ENCODE results near the gene LINGO4.

LINGO4 gene

GRCh38 chr1:151833172-151833900 lies 28.1 kb upstream of the LINGO4 start:
- Histone ChIP-seq H3K27ac (no peak overlapping the region), H3K4me3 (ENCODE audit: low read depth in 1 of 2, low read length in 1 of 2) (no peak overlapping the region), H3K9me3 (no peaks in the 10 kb centered on the region)

GRCh38 chr1:151832318-151832980 lies 27.2 kb upstream of the LINGO4 start:
- Histone ChIP-seq H3K4me1 (ENCODE audit: control insufficient read depth in 1 of 2, insufficient read depth in 1 of 2, low read depth in 1 of 2, low read length in 1 of 2) (peaks cover 10 to 14% of the 10 kb centered on the region in 2 experiments), H3K27ac (no peak overlapping the region), H3K4me3 (ENCODE audit: low read depth in 1 of 2, low read length in 1 of 2) (no peak overlapping the region), H3K9me3 (no peaks in the 10 kb centered on the region), H3K36me3 (no peaks in the 10 kb centered on the region), H3K27me3 (peaks cover 46% of the 10 kb centered on the region)
- TF ChIP-seq CTCF (IDR thresholded peaks at IDR 0.05), result no peak

More at GRCh38 chr1:151833172-151833900, 28.1 kb upstream of the LINGO4 start:
- Histone ChIP-seq H3K36me3 (no peaks in the 10 kb centered on the region), H3K4me1 (ENCODE audit: control insufficient read depth in 1 of 2, insufficient read depth in 1 of 2, low read depth in 1 of 2, low read length in 1 of 2) (peaks cover 10 to 11% of the 10 kb centered on the region in 2 experiments), H3K27me3 (peaks cover 51% of the 10 kb centered on the region)
- TF ChIP-seq CTCF (IDR thresholded peaks at IDR 0.05), result no peak

- no peak for TF ChIP-seq CTCF (IDR thresholded peaks at IDR 0.05)
- Histone ChIP-seq H3K4me3 (ENCODE audit: low read depth in 1 of 2, low read length in 1 of 2) (no peak within 1 kb of the TSS), H3K4me1 (ENCODE audit: control insufficient read depth in 1 of 2, insufficient read depth in 1 of 2, low read depth in 1 of 2, low read length in 1 of 2) (peaks cover 10 to 14% of the 10 kb centered on the region in 2 experiments), H3K9me3 (no peaks in the 10 kb centered on the region), H3K27me3 (peaks cover 37% of the 10 kb centered on the region), H3K27ac (no peak within 1 kb of the TSS), H3K36me3 (no peaks in the 10 kb centered on the region)
These were observed 26.4 kb upstream of the LINGO4 start, which contains the start of gene RORC for GRCh38 chr1:151831605-151832004. Gene RORC (minus strand): TSS chr1:151831802. CDS start chr1:151831764, 38 bp downstream.

- no peaks in the 10 kb centered on the region for H3K36me3 ChIP-seq
- H3K27ac ChIP-seq, result no peak overlapping the region
- peaks cover 10 to 14% of the 10 kb centered on the region in 2 experiments for H3K4me1 ChIP-seq (ENCODE audit: control insufficient read depth in 1 of 2, insufficient read depth in 1 of 2, low read depth in 1 of 2, low read length in 1 of 2)
- no peaks in the 10 kb centered on the region for H3K9me3 ChIP-seq
- H3K27me3 ChIP-seq, result peaks cover 34% of the 10 kb centered on the region
- H3K4me3 ChIP-seq (ENCODE audit: low read depth in 1 of 2, low read length in 1 of 2), result no peak overlapping the region
- TF ChIP-seq CTCF (IDR thresholded peaks at IDR 0.05), result no peak
These were observed 26.0 kb upstream of the LINGO4 start for GRCh38 chr1:151831256-151831591.

- Histone ChIP-seq H3K36me3 (no peaks in the 10 kb centered on the region), H3K27ac (no peak overlapping the region), H3K9me3 (no peaks in the 10 kb centered on the region), H3K4me3 (ENCODE audit: low read depth in 1 of 2, low read length in 1 of 2) (no peak overlapping the region), H3K4me1 (ENCODE audit: control insufficient read depth in 1 of 2, insufficient read depth in 1 of 2, low read depth in 1 of 2, low read length in 1 of 2) (peaks cover 10 to 14% of the 10 kb centered on the region in 2 experiments), H3K27me3 (peaks cover 22% of the 10 kb centered on the region)
- no peak for TF ChIP-seq CTCF (IDR thresholded peaks at IDR 0.05)
These were observed 24.8 kb upstream of the LINGO4 start for GRCh38 chr1:151830055-151830454.

Data from neutrophil (primary cell).